A673 (cell line): ENCODE measurements around the gene SERP2. TPM values are rescaled to one million over a fixed set of nuclear protein-coding genes. Genes with fewer than 3 reads are reported as not detected.

Experiments
- BruUV-seq: library from RNA; stranded (reverse); fragments of 400-500 nt; replicated peaks from 2 replicates; lab custom pipeline; 2021; lab: Mats Ljungman, UMichigan
- CTCF ChIA-PET: fragments of 300-600 bp; sonication (Branson Sonifier 250); formaldehyde crosslinking; loops from one replicate; lab custom pipeline; 2022; ENCODE audit warnings: antibody characterized with exemption; lab: Charles Lee
- POLR2A ChIA-PET: fragments of 300-600 bp; sonication (Branson Sonifier 250); formaldehyde crosslinking; loops from one replicate; lab custom pipeline; 2022; ENCODE audit warnings: antibody characterized with exemption; ENCODE audit not compliant: low non-redundant PET; lab: Charles Lee
- DNase-seq: peaks from one replicate; pipeline ENCODE4 v3.0.0-alpha.2; 2015; ENCODE audit warnings: low spot score
- H3K27ac ChIP-seq: fragments of 200-600 bp; sonication (generic); 2 replicates; pipeline ENCODE4 v1.5.1; 2016; ENCODE audit warnings: mixed run types, low read depth, mild to moderate bottlenecking, mixed read lengths, antibody characterized with exemption, low read length; ENCODE audit not compliant: poor library complexity, severe bottlenecking
- H3K27me3 ChIP-seq: fragments of 200-600 bp; sonication (generic); replicated peaks from 2 replicates; pipeline ENCODE4 v1.6.1; 2017; ENCODE audit warnings: mixed run types, low read depth, mild to moderate bottlenecking, mixed read lengths, antibody characterized with exemption, low read length; ENCODE audit not compliant: insufficient read depth, poor library complexity
- H3K36me3 ChIP-seq: fragments of 200-600 bp; sonication (generic); 2 replicates; pipeline ENCODE4 v1.6.1; 2016; ENCODE audit warnings: mixed run types, mild to moderate bottlenecking, mixed read lengths, antibody characterized with exemption, low read length; ENCODE audit not compliant: insufficient read depth, poor library complexity, severe bottlenecking
- H3K4me1 ChIP-seq: fragments of 200-600 bp; sonication (generic); 2 replicates; pipeline ENCODE4 v1.6.1; 2017; ENCODE audit warnings: mixed run types, mild to moderate bottlenecking, mixed read lengths, antibody characterized with exemption, low read length; ENCODE audit not compliant: insufficient read depth, poor library complexity, severe bottlenecking
- H3K4me3 ChIP-seq: fragments of 200-600 bp; sonication (generic); 2 replicates; pipeline ENCODE4 v1.5.1; 2016; ENCODE audit warnings: low read depth, mixed run types, mild to moderate bottlenecking, mixed read lengths, low read length; ENCODE audit not compliant: poor library complexity, severe bottlenecking
- H3K9me3 ChIP-seq: fragments of 200-600 bp; sonication (generic); 2 replicates; pipeline ENCODE4 v1.6.1; 2016; ENCODE audit warnings: mixed run types, low read depth, mild to moderate bottlenecking, mixed read lengths, antibody characterized with exemption, low read length; ENCODE audit not compliant: poor library complexity, severe bottlenecking
- CTCF ChIP-seq: fragments of 300-800, 200-600 bp; sonication (generic); conservative IDR thresholded peaks from 2 replicates; pipeline ENCODE4 v1.5.1; 2017; ENCODE audit warnings: low read depth, mild to moderate bottlenecking, antibody characterized with exemption, low read length, moderate library complexity, mixed read lengths
- EZH2 ChIP-seq: fragments of 200-600 bp; sonication (generic); IDR thresholded peaks from 2 replicates; pipeline ENCODE4 v1.6.1; 2017; ENCODE audit warnings: borderline replicate concordance, low read depth, mild to moderate bottlenecking, mixed read lengths, antibody characterized with exemption, low read length; ENCODE audit not compliant: poor library complexity, severe bottlenecking
- intact Hi-C: fragments of 100-400 bp; cut with micrococcal nuclease; formaldehyde crosslinking; loops from one replicate; pipeline ENCODE4 v1.10.0; 2022; ENCODE audit not compliant: unreplicated experiment
- total RNA-seq: library from RNA; stranded (reverse); gene quantifications from 2 replicates; pipeline ENCODE4 v1.2.3, GENCODE V29; 2021

Gene SERP2
- total RNA-seq, 1 experiment from 2014 or later, result 0.69 TPM

- intact Hi-C loops, result no loop called here
- Histone ChIP-seq H3K27ac (no peak overlapping the region), H3K27me3 (no peaks in the 10 kb centered on the region), H3K36me3 (no peaks in the 10 kb centered on the region), H3K4me1 (no peaks in the 10 kb centered on the region), H3K9me3 (no peaks in the 10 kb centered on the region), H3K4me3 (no peak overlapping the region)
- TF ChIP-seq CTCF (no peak), EZH2 (no peak)
- ChIA-PET CTCF (no interaction called here), POLR2A (no interaction called here)
- BruUV-seq, result no TSS peak
- no peak for DNase-seq
Observed at GRCh38 chr13:44412346-44412935, 38.8 kb downstream of the SERP2 start.

- no peak for TF ChIP-seq EZH2
- TF ChIP-seq CTCF, result no peak
- intact Hi-C loops, result no loop called here
- Histone ChIP-seq H3K27me3 (no peaks in the 10 kb centered on the region), H3K27ac (no peak overlapping the region), H3K9me3 (no peaks in the 10 kb centered on the region), H3K4me1 (no peaks in the 10 kb centered on the region), H3K4me3 (no peak overlapping the region), H3K36me3 (no peaks in the 10 kb centered on the region)
- no peak for DNase-seq
- no TSS peak for BruUV-seq
- ChIA-PET POLR2A (no interaction called here), CTCF (no interaction called here)
Observed at GRCh38 chr13:44413095-44413494, 39.5 kb downstream of the SERP2 start.

GRCh38 chr13:44414716-44415115 is 41.1 kb downstream of the SERP2 start:
- no peak for DNase-seq
- ChIA-PET POLR2A (no interaction called here), CTCF (no interaction called here)
- no peak overlapping the region for H3K27ac ChIP-seq
- intact Hi-C loops, result no loop called here
- TF ChIP-seq CTCF (no peak), EZH2 (no peak)
- no peaks in the 10 kb centered on the region for H3K4me1 ChIP-seq
- no peaks in the 10 kb centered on the region for H3K27me3 ChIP-seq
- H3K9me3 ChIP-seq, result no peaks in the 10 kb centered on the region
- H3K4me3 ChIP-seq, result no peak overlapping the region
- no TSS peak for BruUV-seq
- no peaks in the 10 kb centered on the region for H3K36me3 ChIP-seq
